K562 (cell line): Measurements from ENCODE around the gene SMCHD1. TPM values are rescaled to one million over a fixed set of nuclear protein-coding genes. Genes with fewer than 3 reads are reported as not detected.

Experiments
- ARID4B ChIP-seq: sonication (generic); formaldehyde crosslinking; IDR thresholded peaks from 2 replicates; pipeline ENCODE4 v1.8.0; 2022; ENCODE audit warnings: mild to moderate bottlenecking, missing genetic modification reagents
- EGR1 ChIP-seq: fragments of 450-650 bp; conservative IDR thresholded peaks from 2 replicates; pipeline ENCODE4 v1.6.1; 2017; ENCODE audit warnings: mild to moderate bottlenecking
- HDAC1 ChIP-seq, 2 experiments: fragments of 450-650 bp; IDR thresholded peaks; 2 replicates each; pipeline ENCODE4 v1.6.1; 2016 to 2017; ENCODE audit warnings: inconsistent platforms in 1 of 2, mild to moderate bottlenecking in 1 of 2, moderate library complexity in 1 of 2
- MIER1 ChIP-seq: fragments of 450-650 bp; IDR thresholded peaks from 2 replicates; pipeline ENCODE4 v1.6.1; 2016; ENCODE audit warnings: antibody characterized with exemption, mild to moderate bottlenecking, low read depth
- SMAD3 ChIP-seq: fragments of 450-650 bp; formaldehyde crosslinking; conservative IDR thresholded peaks from 2 replicates; pipeline ENCODE4 v1.4.0; 2020; ENCODE audit warnings: mild to moderate bottlenecking
- polyA plus RNA-seq, 8 experiments: library from polyadenylated mRNA; depleted of rRNA in 4 of 8; stranded (reverse) in 5 of 8; unstranded in 3 of 8; fragments of >200 nt; fragmentation: Nextera tagmentation in 2 of 8; fragmentation: Illumina TruSeq in 1 of 8; extraction: Ambion mirVana in 2 of 8; extraction: Trizol in 1 of 8; gene quantifications; 2 replicates each; pipeline versions ENCODE4 v1.2.1 to v1.2.3, GENCODE V29; 2011 to 2014; ENCODE audit warnings: inconsistent platforms in 1 of 8, missing spikeins in 1 of 8
- total RNA-seq, 7 experiments: library from RNA; depleted of rRNA in 6 of 7; stranded (reverse); fragments of >200 nt in 6 of 7; fragmentation: Illumina TruSeq in 2 of 7; extraction: Trizol in 2 of 7; gene quantifications; 2 replicates each; pipeline versions ENCODE4 v1.2.1 to v1.2.3, GENCODE V29; 2011 to 2021; ENCODE audit warnings: low replicate concordance in 1 of 7

SMCHD1 gene
- total and polyA plus RNA-seq, 9 of the 15 experiments (the other 6 are each of a cell fraction or from before 2014, with no cell fraction given) = 6.3 to 144 (median 72.7) TPM

GRCh38 chr18:2656237-2656980 is 883 bp downstream of the SMCHD1 start (continued):
- TF ChIP-seq ARID4B (CRISPR knock-in tag) (peak; percentile 57), MIER1 (0 out of 2 replicates have a peak, but pooled peaks have one; percentile 52), EGR1 (no peak), SMAD3 (no peak), HDAC1 (IDR thresholded peaks at IDR 0.05) (no peak)
